Fibroblast of lung (primary cell): Measurements from ENCODE around the gene MYO19.
"Not testable (repeated sequence)": the region's sequence is repeated elsewhere in the genome, so short reads cannot be mapped to it uniquely, and the experiment has no call there.

Experiments used
- CTCF ChIP-seq, 2 donors: IDR thresholded peaks in 1 of 2; conservative IDR thresholded peaks in 1 of 2; 1 replicate in 1 of 2; 2 replicates in 1 of 2; pipeline ENCODE4 v1.5.1; 2011 to 2012; ENCODE audit warnings: low read length in 2 of 2, control low read depth in 1 of 2, inconsistent platforms in 1 of 2, low read depth in 1 of 2, mild to moderate bottlenecking in 1 of 2
- EZH2 ChIP-seq: IDR thresholded peaks from 2 replicates; pipeline ENCODE4 v1.5.1; 2012; ENCODE audit warnings: low read length, control low read depth, mild to moderate bottlenecking; ENCODE audit errors: missing control alignments

GRCh38 chr17:36457701-36458100, 77.0 kb downstream of the MYO19 start:
- not testable (repeated sequence) for TF ChIP-seq CTCF (conservative IDR thresholded peaks at IDR 0.05 in 1 of 2, IDR thresholded peaks at IDR 0.05 in 1 of 2; ENCODE audit: low read depth in 1 of 2, low read length in 2 of 2); EZH2
